Small intestine (tissue), 7 donors: Measurements from ENCODE around the gene IGF2. TPM values are rescaled to one million over a fixed set of nuclear protein-coding genes. Genes with fewer than 3 reads are reported as not detected.

ENCODE experiments used
- DNase-seq, 2 donors: peaks; one replicate each; pipeline versions ENCODE4 v3.0.0 to v3.0.0-alpha.2; 2013
- FAIRE-seq: peaks from 2 replicates; lab custom pipeline; 2012; peaks lifted over from hg19 to GRCh38; lab: Jason Lieb, UNC
- H3K27ac ChIP-seq, 3 donors: one replicate each; pipeline ENCODE4 v1.5.1; 2013; ENCODE audit warnings: low read length in 2 of 3, mild to moderate bottlenecking in 2 of 3, control low read depth in 1 of 3, inconsistent platforms in 1 of 3, low read depth in 1 of 3, moderate library complexity in 1 of 3
- H3K27me3 ChIP-seq, 3 donors: one replicate each; pipeline ENCODE4 v1.6.1; 2013; ENCODE audit warnings: low read length in 3 of 3, inconsistent platforms in 1 of 3; ENCODE audit not compliant: control insufficient read depth in 3 of 3, insufficient read depth in 3 of 3
- H3K36me3 ChIP-seq, 3 donors: one replicate each; pipeline ENCODE4 v1.6.1; 2013; ENCODE audit warnings: low read length in 3 of 3, inconsistent platforms in 1 of 3, low read depth in 1 of 3, mild to moderate bottlenecking in 1 of 3, moderate library complexity in 1 of 3; ENCODE audit not compliant: control insufficient read depth in 3 of 3, insufficient read depth in 2 of 3
- H3K4me1 ChIP-seq, 3 donors: one replicate each; pipeline ENCODE4 v1.6.1; 2013; ENCODE audit warnings: low read length in 2 of 3, inconsistent platforms in 1 of 3, low read depth in 1 of 3, mild to moderate bottlenecking in 1 of 3, moderate library complexity in 1 of 3; ENCODE audit not compliant: control insufficient read depth in 3 of 3, insufficient read depth in 2 of 3
- H3K4me3 ChIP-seq, 3 donors: one replicate each; pipeline ENCODE4 v1.5.1; 2013; ENCODE audit warnings: low read length in 3 of 3, control low read depth in 1 of 3, inconsistent platforms in 1 of 3, low read depth in 1 of 3, mild to moderate bottlenecking in 1 of 3, moderate library complexity in 1 of 3
- H3K9me3 ChIP-seq, 2 donors: one replicate each; pipeline ENCODE4 v1.6.1; 2013; ENCODE audit warnings: low read depth in 1 of 2, low read length in 1 of 2; ENCODE audit not compliant: control insufficient read depth in 2 of 2, insufficient read depth in 1 of 2
- WGBS, 3 donors: extraction: QIAGEN DNeasy Blood & Tissue Kit; methylation state at CpG; one replicate each; pipeline ENCODE4 v1.1.7; 2013; 5-methylcytosine and 5-hydroxymethylcytosine counted together
- polyA plus RNA-seq, 4 donors: library from polyadenylated mRNA; stranded (reverse) in 3 of 4; unstranded in 1 of 4; fragments of 200-250 nt in 3 of 4; fragments of 120-200 nt in 1 of 4; gene quantifications; one replicate each; pipeline versions ENCODE4 v1.2.1 to v1.2.3, GENCODE V29; 2013
- donor health status: healthy with polysubstance abuse.
- donor health status: control.
- donor health status: control.
- donor health status: Bipolar disorder and iron deficiency.
- donor health status: healthy.

Gene IGF2
- polyA plus RNA-seq, 4 donors, result 0.45 to 183 (median 10.6) TPM

DNA sequence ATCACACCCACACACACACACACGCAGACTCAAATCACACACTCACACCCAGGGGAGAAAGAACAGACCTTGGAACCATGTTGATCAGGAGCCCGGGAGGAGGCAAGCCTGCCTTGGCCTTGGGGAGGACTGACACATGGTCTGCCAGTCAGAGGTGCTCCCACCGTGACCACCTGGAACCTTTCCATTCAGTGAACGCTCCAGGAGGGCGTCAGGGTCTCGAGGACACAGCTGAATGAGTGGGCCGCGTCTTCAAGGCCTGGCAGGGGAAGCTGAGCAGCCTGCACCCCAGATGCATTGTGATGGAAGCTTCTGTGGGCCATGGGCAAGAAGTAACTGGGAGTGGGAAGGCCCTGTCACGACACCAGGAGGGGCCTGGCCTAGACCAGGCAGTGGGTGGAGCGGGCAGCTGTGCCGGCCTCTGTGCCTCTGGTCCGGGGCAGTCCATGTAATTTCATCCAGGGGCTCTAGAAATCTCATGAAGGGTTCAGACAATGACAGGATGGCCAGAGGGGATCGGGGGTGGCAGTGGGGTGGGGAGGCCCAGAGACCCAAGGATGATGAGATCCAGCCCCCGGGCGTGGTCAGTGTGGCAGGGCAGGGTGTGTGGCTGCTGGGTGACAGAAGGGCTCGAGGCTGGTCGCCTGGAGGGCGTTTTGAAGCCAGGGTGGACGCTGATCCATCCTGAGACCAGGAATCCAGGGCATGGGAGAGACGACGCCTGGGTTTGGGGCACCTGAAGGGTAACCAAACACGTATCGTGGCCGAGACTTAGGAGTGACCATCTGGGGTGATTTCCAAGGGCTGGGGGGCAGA, 53.7 kb downstream of the IGF2 start:
- H3K4me3 ChIP-seq, result no peak overlapping the region
- FAIRE-seq, result no peak
- H3K4me1 ChIP-seq, result no peaks in the 10 kb centered on the region

DNA sequence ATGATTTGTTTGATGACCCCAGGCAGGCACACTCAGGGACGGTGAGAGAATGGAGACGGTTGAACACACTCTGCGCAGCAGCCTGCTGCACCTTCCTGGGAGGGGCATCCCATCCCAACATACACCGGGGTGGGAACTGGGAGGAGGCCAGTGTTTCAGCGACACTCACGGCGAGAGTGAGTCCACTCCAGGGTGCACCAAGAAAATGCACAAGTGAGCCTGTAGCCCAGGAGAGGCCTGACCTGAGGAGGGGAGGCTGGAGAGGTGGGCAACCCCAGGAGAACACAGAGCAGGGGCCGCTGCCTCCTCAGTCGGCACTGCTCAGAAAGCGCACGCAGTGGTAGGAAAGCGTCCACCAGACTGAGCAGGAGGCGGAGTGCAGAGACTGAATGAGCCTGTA, 54.5 kb downstream of the IGF2 start:
- WGBS, 3 donors, result 89 to 93% (median 91%) methylated on average over 13 of the region's 13 CpGs
- Histone ChIP-seq H3K9me3 (peaks cover 0 to 6% of the 10 kb centered on the region in 2 donors), H3K4me1 (no peaks in the 10 kb centered on the region), H3K27me3 (peaks cover 0 to 8% (median 0%) of the 10 kb centered on the region in 3 donors), H3K36me3 (no peaks in the 10 kb centered on the region), H3K4me3 (no peak overlapping the region), H3K27ac (no peak overlapping the region)
- FAIRE-seq (no peak), DNase-seq (no peak)

More for the DNA sequence above, 53.7 kb downstream of the IGF2 start:
- peaks cover 0 to 8% (median 0%) of the 10 kb centered on the region in 3 donors for H3K27me3 ChIP-seq
- DNase-seq, result no peak
- H3K27ac ChIP-seq, result no peak overlapping the region
- WGBS, 3 donors, result 83 to 87% (median 84%) methylated on average over 20 to 24 of the region's 24 CpGs
- H3K36me3 ChIP-seq, result no peaks in the 10 kb centered on the region
- peaks cover 0 to 6% of the 10 kb centered on the region in 2 donors for H3K9me3 ChIP-seq

Other genes starting within 250 kb of the IGF2 start
- under 1 TPM in 2 of 4 donors, not detected in 2; 0.01 to 0.49 TPM for gene PRR33, start 247.5 kb downstream of the IGF2 start, polyA plus RNA-seq
- 10 to 100 TPM in 1 of 4 donors, 1 to 10 TPM in 2, under 1 TPM in 1; 0.66 to 17.7 (median 4.4) TPM for gene TNNT3, start 219.7 kb downstream of the IGF2 start, polyA plus RNA-seq
- 100 to 1,000 TPM in 3 of 4 donors, 10 to 100 TPM in 1; 78.6 to 210 (median 139) TPM for gene MRPL23, start 192.1 kb downstream of the IGF2 start, polyA plus RNA-seq
- gene H19, start 141.5 kb downstream of the IGF2 start, polyA plus RNA-seq, result 1,000 to 10,000 TPM in 1 of 4 donors, 10 to 100 TPM in 3; 18.9 to 3,336 (median 28.3) TPM
- gene INS, start 21.8 kb upstream of the IGF2 start, polyA plus RNA-seq, result 100 to 1,000 TPM in 1 of 4 donors, 10 to 100 TPM in 1, 1 to 10 TPM in 1, under 1 TPM in 1; 0.58 to 124 (median 31.0) TPM
- gene TH, start 32.4 kb upstream of the IGF2 start, polyA plus RNA-seq, result 1 to 10 TPM in 1 of 4 donors, under 1 TPM in 1, not detected in 2; 0.10 to 1.7 TPM
- gene ASCL2, start 131.2 kb upstream of the IGF2 start, polyA plus RNA-seq, result 10 to 100 TPM in 2 of 4 donors, 1 to 10 TPM in 1, under 1 TPM in 1; 0.89 to 16.5 (median 9.4) TPM
- 10 to 100 TPM in 1 of 4 donors, under 1 TPM in 2, not detected in 1; 0.22 to 12.2 (median 0.58) TPM for gene C11orf21, start 162.5 kb upstream of the IGF2 start, polyA plus RNA-seq
- 10 to 100 TPM in 1 of 4 donors, under 1 TPM in 1, not detected in 2; 0.36 to 47.7 TPM for gene TSPAN32, start 162.6 kb upstream of the IGF2 start, polyA plus RNA-seq
- 100 to 1,000 TPM in 2 of 4 donors, 10 to 100 TPM in 2; 11.0 to 285 (median 134) TPM for gene CD81, start 237.9 kb upstream of the IGF2 start, polyA plus RNA-seq